Fibroblast of skin of left biceps (primary cell): Measurements from ENCODE around the gene ZBTB7C.

Experiments
- DNase-seq, 2 experiments: peaks; one replicate each; pipeline ENCODE4 v3.0.0-alpha.2; 2013; ENCODE audit warnings: low read depth in 2 of 2

ZBTB7C gene

DNA sequence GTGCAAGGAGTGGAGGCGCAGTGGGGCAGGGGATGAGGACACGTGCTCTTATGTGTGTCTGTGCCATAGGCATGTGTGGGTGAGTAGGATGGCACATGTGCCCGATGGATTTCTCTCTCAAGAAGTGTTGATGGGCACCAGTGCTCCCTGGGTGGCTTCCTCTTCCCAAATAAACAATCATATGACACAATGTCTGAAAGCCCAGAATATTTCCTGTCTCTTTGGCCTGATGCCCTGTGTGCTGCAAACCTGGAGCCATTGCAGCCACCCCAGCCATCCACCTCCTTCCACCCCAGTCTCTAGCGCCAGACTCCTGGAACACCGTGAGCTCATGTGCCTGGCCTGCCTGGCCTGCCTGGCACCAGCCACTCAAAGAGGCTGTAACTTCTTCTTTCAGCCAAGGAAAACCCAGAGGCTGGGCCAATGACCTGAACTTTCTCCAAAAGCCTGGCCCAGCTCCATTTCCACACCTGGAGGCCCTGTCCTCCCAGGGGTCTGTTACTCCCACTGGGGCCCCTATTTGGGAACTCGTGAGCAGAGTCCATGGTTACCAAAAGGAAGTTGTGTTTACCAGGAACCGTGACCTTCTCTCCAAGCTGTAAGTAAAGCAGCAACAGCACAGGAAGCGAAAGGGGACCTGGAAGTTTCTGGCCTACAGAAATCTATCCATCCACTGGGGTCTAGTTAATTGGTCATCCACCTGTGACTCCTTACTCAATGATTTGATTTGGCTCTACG lies 9.5 kb upstream of the ZBTB7C start:
- no peak for DNase-seq

DNA sequence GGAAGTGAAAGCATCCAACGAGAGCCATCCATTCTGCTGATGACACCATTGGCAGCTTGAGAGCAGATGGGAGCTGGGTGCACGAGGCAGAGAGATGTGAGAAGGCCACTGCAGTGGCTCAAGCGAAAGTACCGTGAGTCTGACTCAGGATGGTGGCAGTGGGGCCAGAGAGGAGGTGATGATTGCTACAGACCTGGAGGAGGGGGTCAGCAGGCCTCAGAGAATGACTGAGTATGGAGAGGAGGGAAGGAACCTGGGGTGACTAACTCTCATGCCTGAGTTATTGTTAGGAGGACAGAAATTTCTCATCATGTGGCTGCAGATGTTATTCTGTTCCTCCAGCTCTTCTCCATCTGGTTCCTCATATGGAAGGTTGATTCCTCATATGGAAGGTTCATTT lies 8.8 kb upstream of the ZBTB7C start:
- DNase-seq, result no peak

- DNase-seq, result no peak
These were observed 4.2 kb upstream of the ZBTB7C start for GRCh38 chr18:48413342-48413741.

DNA sequence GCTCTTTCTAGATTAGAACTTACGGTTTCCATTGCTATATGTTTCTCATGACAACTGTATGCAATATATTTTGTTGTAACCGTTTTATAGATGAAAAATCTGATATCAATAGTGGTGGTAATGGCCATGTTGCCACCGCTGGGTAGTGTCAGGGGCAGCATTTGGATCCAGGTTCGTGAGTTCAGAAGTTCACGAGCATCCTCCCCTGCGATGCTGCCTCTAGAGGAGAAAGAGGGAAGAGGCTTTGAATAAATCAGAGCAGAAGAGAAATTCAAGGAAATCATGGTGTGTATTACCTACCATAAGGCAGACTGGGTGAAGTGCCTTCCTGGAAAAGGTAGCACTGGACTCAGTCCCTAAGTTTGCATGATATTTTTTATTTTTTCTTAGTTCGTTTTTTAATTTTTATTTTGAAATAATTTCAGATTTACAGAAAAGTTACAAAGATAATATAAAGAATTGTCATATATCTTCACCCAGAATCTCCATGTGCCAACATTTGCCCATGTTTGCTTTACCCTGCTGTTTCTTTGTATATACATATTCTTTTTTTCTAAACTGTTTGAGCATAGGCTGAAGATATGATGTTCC lies 3.3 kb upstream of the ZBTB7C start:
- no peak for DNase-seq

DNA sequence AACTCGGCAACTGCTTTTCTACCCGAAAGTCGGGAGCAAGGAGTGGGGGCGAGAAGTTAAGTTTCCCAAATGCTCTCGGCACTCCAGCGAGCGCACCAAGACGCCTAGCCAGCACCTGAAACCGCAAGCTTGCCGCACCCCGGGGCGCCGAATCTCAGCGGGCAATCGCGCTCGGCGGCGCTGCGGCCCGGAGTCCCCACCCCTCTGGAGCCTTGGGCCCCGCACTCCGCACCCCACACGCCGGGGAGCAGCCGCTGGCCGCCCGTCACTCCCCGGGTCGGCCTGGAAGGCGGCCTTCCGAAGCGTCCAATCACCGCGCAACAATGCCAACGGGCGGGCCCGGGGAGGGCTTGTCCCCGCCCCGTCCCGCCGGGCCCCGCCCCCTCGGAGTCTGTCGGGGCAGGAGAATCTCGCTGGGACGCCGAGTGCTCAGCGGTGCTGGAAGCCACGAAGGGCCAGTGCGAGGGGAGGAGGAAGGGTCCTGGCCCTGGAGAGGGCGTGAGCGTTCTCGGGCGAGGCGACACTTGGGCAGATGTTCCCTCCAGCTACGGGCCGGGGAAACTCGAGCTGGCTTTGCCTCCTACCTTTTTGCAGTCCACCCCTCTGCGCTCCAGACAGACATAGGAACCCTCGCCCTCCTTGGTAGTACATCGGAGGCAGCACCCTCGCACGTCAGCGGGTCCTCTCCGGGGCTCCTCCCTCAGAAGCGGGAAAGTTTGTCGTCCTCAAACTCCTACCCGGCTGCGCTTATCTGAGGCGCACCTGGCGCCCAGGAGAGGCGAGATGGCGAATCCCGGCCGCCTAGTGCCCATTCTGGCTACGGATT lies 1.1 kb upstream of the ZBTB7C start:
- DNase-seq, result peak; percentile 21 to 45

DNA sequence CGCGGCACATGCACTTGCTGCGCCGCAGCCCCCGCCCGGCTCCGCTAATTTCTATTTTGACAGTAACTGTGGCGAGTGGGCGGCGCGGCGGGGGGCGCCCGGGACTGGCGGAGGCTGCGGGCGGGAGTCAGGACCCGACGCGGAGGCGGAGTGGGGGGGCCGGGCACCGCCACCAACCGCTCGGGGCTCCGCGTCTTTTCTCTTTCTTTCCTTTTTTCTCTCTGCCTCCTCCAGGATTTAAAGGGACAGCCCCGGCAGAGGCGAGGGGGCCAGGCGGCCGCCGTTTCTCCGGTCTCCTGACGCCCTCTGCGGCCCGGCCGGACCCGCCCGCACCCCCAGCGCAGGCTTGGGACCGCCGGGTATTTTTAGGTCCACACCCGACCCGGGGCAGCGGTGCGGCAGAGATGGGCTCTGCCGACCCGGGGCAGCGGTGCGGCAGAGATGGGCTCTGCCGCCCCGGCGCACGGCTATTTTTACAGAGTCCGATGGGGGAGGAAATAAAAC lies 460 bp upstream of the ZBTB7C start:
- DNase-seq, result no peak

DNA sequence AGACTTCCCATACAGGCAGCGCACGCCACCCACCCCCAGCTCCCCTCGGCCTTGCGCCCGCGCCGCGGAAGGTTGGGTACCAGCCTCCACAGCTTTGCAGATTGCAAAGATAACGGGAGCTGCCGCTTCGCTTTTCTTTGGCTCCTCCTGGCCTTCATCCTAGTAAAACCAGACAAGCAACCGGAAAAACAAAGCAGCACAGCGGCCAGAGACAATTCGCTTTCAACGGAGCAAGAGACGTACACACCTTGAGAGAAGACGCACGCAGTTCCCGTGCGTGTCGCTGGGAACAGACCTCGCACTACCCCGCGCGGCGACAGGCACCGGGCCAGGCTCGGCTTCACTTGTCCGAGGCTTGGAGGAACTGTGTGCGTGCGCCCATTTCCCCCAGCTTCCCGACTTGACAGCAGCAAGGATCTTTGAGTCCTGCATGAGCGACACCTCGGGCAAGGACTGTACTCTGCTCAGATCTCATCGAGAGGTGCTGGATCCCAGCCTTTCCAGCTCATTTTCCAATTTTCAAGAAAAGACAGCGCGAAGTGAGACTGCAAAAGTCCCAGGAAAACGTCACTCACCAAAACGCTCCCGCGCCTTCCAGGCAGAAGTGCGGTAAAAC lies 964 bp downstream of the ZBTB7C start:
- DNase-seq, result no peak

- no peak for DNase-seq
These were observed 1.8 kb downstream of the ZBTB7C start for GRCh38 chr18:48407358-48407757.

DNA sequence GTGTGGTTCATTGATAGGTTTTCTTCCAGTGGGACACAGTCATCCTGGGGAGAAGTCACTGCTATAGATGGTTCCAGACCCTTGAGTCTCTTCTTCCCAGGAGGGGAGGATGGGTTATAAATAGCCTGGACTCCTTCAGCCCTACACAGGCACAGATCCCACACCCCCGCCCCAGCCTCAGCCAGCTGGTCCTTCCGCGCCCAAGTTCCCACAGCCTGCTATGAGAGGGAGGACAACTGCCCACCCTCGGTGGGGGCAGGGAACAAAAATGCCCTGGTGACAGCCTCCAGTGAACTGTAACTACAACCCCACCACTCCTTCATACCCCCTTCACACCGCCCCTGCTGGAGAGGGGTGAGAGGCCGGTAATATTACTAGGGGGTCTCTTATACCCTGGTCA lies 3.2 kb downstream of the ZBTB7C start:
- no peak for DNase-seq

DNA sequence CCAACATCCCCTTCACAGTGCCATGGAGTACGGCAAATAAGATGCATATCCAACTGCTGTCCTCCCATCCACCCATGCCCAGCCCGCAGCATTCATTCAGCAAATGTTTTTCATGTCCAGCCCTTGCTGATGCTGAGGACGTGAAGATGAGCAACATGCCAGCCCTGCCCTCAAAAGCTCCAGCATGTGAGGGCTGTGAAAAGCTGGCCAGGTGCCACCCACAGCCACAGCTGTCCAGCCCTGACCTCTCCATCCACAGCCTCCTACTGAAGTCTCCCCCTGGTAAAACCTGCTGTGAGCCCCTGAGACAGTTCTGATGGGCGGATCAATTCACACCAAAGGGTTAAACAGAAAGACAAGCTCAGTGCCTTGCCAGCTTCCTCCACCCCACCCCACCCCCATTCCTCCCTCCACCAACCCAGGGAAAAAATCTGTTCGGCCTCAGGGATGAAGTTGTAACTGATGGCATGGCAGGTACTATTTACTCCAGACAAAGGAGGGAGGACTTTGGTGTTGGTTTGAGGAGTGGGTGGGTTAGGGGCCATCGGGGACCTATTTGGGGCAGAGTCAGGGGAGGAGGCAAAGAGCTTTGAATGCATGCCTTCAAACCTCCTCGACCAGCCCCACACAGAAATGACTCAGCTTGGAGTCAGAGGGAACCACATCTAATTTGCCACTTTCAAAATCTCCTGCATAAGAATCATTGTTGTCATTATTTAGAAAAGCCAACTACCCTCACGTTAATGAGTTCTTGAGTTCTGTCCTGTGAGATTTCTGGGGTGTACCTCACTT lies 4.3 kb downstream of the ZBTB7C start:
- no peak for DNase-seq

GRCh38 chr18:48402953-48403352 lies 6.2 kb downstream of the ZBTB7C start:
- no peak for DNase-seq

GRCh38 chr18:48399303-48400075 lies 9.7 kb downstream of the ZBTB7C start:
- no peak for DNase-seq

DNA sequence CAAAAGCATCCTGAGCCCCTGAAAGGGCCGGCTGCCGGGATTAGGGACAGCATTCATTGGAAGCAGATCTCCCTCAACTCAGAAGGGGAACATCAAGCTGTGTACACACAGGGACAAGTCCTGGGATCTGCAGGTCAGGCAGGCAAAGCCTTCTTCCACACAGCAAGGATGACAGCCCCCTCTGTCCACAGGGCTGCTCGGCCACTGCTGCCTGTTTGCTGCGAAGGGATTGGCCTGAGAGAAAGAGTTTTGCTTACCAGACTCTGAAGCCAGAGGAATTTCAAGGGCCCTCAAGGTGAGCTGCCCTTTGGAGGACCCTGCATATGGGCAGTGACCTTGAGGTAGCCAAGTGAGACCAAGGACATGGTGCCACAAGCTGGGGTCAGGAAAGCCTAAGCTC lies 11.1 kb downstream of the ZBTB7C start:
- DNase-seq, result no peak

- DNase-seq, result no peak
These were observed 12.2 kb downstream of the ZBTB7C start for GRCh38 chr18:48397021-48397420.

DNA sequence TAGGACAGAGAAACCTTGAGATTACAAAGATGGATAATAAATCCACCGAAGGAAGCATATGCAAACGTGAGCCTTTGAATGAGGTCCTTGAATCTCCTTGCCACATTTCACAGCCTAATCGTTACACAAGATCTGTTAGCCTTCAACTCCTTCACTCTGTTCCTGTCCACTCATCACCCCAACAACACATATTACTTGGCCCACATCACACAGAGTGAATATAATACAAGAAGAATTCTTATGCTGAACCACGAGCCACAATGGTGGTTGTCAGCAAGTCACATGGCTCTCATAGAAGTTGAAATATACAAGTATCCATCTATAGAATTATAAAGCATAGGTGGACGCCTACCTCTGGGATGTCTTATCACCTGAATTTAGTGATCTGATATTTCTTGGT lies 12.6 kb downstream of the ZBTB7C start:
- DNase-seq, result no peak

GRCh38 chr18:48395646-48396045 lies 13.5 kb downstream of the ZBTB7C start:
- no peak for DNase-seq

DNA sequence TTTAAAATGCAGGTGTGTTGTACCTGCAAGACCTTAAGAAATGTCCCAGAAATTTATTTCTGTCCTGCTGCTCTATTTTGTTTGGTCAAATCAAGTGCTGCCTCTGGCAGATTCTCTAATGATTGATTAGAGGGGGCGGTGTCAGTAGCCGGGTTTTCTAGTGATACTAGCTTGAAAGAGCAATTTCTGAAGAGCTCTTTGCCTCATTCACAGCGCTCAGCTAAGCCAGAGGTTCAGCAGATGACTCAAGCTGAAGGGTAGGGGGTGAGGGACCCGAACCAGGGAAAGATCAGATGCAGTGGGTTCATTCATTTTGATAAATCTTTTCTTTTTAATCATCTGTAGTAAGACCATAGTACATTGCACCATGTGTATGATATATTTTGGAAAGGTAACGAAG lies 15.0 kb downstream of the ZBTB7C start:
- no peak for DNase-seq

DNA sequence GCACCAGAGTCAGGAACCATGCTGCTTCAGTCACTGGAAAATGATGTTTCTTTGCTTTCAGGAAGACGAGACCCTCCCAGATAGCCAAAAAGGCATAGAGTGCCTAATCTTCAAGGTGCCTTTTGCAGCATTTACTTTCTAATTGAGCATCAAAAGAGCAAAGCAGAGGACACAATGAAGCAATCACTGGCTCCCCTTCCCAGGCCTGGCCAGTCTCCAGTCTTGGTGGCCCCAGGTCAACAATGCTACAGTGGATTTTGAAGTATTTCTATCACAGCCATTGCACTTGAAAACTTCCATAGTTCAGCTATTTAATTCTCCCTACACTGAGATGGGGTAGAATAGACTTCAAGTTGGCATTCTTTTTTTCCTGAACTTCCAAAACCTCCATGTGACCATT lies 15.4 kb downstream of the ZBTB7C start:
- no peak for DNase-seq

DNA sequence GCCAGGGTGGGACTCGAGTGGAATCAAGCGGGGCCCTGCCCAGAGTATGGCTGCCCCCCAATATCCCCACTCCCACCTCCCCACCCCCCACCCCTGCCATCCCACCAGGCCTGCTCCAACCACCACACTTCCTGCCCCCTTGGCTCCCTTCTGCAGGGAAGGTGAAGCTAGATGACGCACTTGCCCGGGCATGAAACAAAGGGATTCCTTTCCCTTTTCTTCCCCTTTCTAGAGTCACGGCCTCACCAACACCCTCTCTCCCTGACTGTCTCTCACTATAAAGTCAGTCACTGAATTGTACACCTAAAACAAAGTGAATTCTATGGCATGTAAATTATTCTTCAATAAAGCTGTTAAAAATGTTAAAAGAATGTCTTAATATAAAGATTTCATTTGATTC lies 16.0 kb downstream of the ZBTB7C start:
- no peak for DNase-seq

- no peak for DNase-seq
These were observed 16.9 kb downstream of the ZBTB7C start for GRCh38 chr18:48392268-48392667.

GRCh38 chr18:48391868-48392267 lies 17.3 kb downstream of the ZBTB7C start:
- no peak for DNase-seq
